ENCODE results near the gene UNC13D. TPM values are rescaled to one million over a fixed set of nuclear protein-coding genes. Genes with fewer than 3 reads are reported as not detected.
"Not testable (repeated sequence)": the region's sequence is repeated elsewhere in the genome, so short reads cannot be mapped to it uniquely, and the experiment has no call there.

The UNC13D gene
- total RNA-seq, 2 donors from 2014 or later, result 8.6 to 21.8 TPM

- ATAC-seq, result no peak
- intact Hi-C loops (cut with DNase I), result no loop called here
- Histone ChIP-seq H3K9me3 (no peaks in the 10 kb centered on the region), H3K4me1 (peaks cover 5% of the 10 kb centered on the region), H3K36me3 (replicated peaks in 1 of 2; ENCODE audit: insufficient read depth in 1 of 2, low read depth in 2 of 2) (peaks cover 3 to 33% of the 10 kb centered on the region in 2 donors), H3K27ac (no peak overlapping the region), H3K27me3 (no peaks in the 10 kb centered on the region), H3K4me3 (no peak overlapping the region)
- TF ChIP-seq POLR2A (IDR thresholded peaks at IDR 0.05), result no peak
- no peak for TF ChIP-seq CTCF (IDR thresholded peaks at IDR 0.05)
- 90 to 92% methylated on average over 16 to 24 of the region's 24 CpGs for WGBS, 2 donors
- DNase-seq, result no peak
Observed at GRCh38 chr17:75813081-75814020, 30.9 kb downstream of the UNC13D start.

- Histone ChIP-seq H3K27ac (no peak overlapping the region), H3K9me3 (no peaks in the 10 kb centered on the region), H3K4me1 (peaks cover 5% of the 10 kb centered on the region), H3K36me3 (replicated peaks in 1 of 2; ENCODE audit: insufficient read depth in 1 of 2, low read depth in 2 of 2) (peaks cover 3 to 32% of the 10 kb centered on the region in 2 donors), H3K27me3 (no peaks in the 10 kb centered on the region), H3K4me3 (no peak overlapping the region)
- WGBS, 2 donors, result 89 to 94% methylated on average over 25 to 26 of the region's 27 CpGs
- TF ChIP-seq POLR2A (IDR thresholded peaks at IDR 0.05), result no peak
- ATAC-seq (no peak), DNase-seq (no peak)
- intact Hi-C loops (cut with DNase I), result no loop called here
Observed at GRCh38 chr17:75812096-75813013, 31.8 kb downstream of the UNC13D start.

- 93 to 100% methylated on average over 6 to 7 of the region's 7 CpGs for WGBS, 2 donors
- DNase-seq, result no peak
- H3K36me3 ChIP-seq (replicated peaks in 1 of 2; ENCODE audit: insufficient read depth in 1 of 2, low read depth in 2 of 2), result peaks cover 3 to 29% of the 10 kb centered on the region in 2 donors
Observed at GRCh38 chr17:75811174-75811573, 33.0 kb downstream of the UNC13D start.

GRCh38 chr17:75810756-75811155 is 33.4 kb downstream of the UNC13D start:
- DNase-seq; H3K4me1 ChIP-seq; H3K27me3 ChIP-seq; intact Hi-C loops (cut with DNase I); ATAC-seq; H3K27ac ChIP-seq; H3K9me3 ChIP-seq; H3K4me3 ChIP-seq: not testable (repeated sequence)
- peaks cover 3 to 29% of the 10 kb centered on the region in 2 donors for H3K36me3 ChIP-seq (replicated peaks in 1 of 2; ENCODE audit: insufficient read depth in 1 of 2, low read depth in 2 of 2)
- 96% methylated on average over 11 of the region's 11 CpGs for WGBS, 2 donors

More at GRCh38 chr17:75811174-75811573, 33.0 kb downstream of the UNC13D start:
- TF ChIP-seq CTCF (IDR thresholded peaks at IDR 0.05) (no peak), POLR2A (IDR thresholded peaks at IDR 0.05) (no peak)
- no peak overlapping the region for H3K4me3 ChIP-seq
- peaks cover 5% of the 10 kb centered on the region for H3K4me1 ChIP-seq
- no peak for ATAC-seq
- H3K9me3 ChIP-seq, result no peaks in the 10 kb centered on the region
- intact Hi-C loops (cut with DNase I), result no loop called here
- no peaks in the 10 kb centered on the region for H3K27me3 ChIP-seq
- H3K27ac ChIP-seq, result no peak overlapping the region

GRCh38 chr17:75810216-75810615 is 34.0 kb downstream of the UNC13D start:
- 93 to 94% methylated on average over 5 of the region's 5 CpGs for WGBS, 2 donors
- TF ChIP-seq POLR2A (IDR thresholded peaks at IDR 0.05) (no peak), CTCF (IDR thresholded peaks at IDR 0.05) (no peak)
- H3K4me3 ChIP-seq, result no peak overlapping the region
- H3K4me1 ChIP-seq, result peaks cover 5% of the 10 kb centered on the region
- H3K27ac ChIP-seq, result no peak overlapping the region
- intact Hi-C loops (cut with DNase I), result no loop called here
- H3K36me3 ChIP-seq (replicated peaks in 1 of 2; ENCODE audit: insufficient read depth in 1 of 2, low read depth in 2 of 2), result peaks cover 3 to 27% of the 10 kb centered on the region in 2 donors
- ATAC-seq (no peak), DNase-seq (no peak)
- no peaks in the 10 kb centered on the region for H3K9me3 ChIP-seq
- H3K27me3 ChIP-seq, result no peaks in the 10 kb centered on the region
